ENCODE results near the gene ARHGAP44. TPM values are rescaled to one million over a fixed set of nuclear protein-coding genes. Genes with fewer than 3 reads are reported as not detected.

The ARHGAP44 gene
- total and polyA plus RNA-seq, 7 experiments from 2014 or later, result 0.09 TPM; not detected in 5

DNA sequence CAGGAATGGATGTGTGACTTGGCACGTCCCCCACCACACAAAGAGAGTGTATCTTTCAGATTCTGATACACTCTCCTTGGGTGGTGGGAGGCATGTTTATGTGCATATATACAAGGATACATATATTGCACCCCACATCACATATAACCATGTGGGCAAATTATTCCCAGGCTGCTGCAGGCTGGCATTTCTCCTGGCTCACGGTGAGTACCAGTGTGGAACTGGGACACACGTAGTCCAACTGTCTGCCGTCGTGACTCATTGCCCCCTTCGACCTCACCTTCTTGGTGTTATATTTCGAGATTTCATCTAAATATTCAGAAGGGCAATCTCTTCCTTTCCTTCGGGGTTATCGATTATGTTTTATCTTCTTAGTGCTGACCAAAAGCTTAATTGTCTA is 24.4 kb downstream of the ARHGAP44 start:
- Histone ChIP-seq H3K27ac (ENCODE audit: low read depth, low read length) (no peak overlapping the region), H3K4me1 (ENCODE audit: control insufficient read depth in 2 of 2, insufficient read depth in 2 of 2, low read length in 2 of 2) (no peaks in the 10 kb centered on the region), H3K9me3 (ENCODE audit: control insufficient read depth in 2 of 3, low read length in 3 of 3) (peaks cover 0 to 4% (median 0%) of the 10 kb centered on the region in 3 experiments), H3K4me3 (ENCODE audit: low read length) (no peak overlapping the region), H3K36me3 (ENCODE audit: control insufficient read depth in 2 of 3, insufficient read depth in 3 of 3, low read length in 3 of 3) (no peaks in the 10 kb centered on the region), H3K27me3 (ENCODE audit: control insufficient read depth in 2 of 2, insufficient read depth in 2 of 2, low read length in 2 of 2) (no peaks in the 10 kb centered on the region)
- intact Hi-C loops (cut with micrococcal nuclease), result no loop called here
- Mint-ChIP-seq H3K4me1 (no peaks in the 10 kb centered on the region), H3K9me3 (peaks cover 4 to 45% (median 16%) of the 10 kb centered on the region in 11 donors), H3K27me3 (peaks cover 0 to 3% (median 0%) of the 10 kb centered on the region in 5 donors), H3K36me3 (peaks cover 0 to 5% (median 0%) of the 10 kb centered on the region in 5 donors), H3K27ac (no peak overlapping the region), H3K4me3 (no peak overlapping the region)
- POLR2A ChIA-PET, result no interaction called here
- ATAC-seq (no peak), DNase-seq (no peak)
- CTCF ChIA-PET, result no interaction called here

DNA sequence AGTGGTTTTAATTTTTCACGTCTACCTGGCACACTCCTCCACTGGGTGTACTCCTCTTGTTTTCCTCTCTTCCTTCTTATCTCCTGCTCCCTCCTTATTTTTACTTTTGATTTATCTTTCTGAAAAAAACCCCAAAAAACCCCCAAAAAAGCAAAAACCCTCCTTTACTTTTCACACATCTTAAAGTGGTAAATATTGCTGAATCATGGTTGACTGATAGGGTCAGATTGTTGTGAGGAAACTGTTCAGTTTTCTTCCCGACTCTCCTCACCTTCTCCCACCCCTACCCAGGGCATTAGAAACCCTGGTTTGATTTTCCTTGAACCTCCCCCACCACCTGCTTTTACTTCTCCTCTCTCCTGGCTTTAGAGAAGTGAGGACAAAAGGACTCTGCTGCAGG is 25.4 kb downstream of the ARHGAP44 start:
- no peak overlapping the region for H3K4me3 Mint-ChIP-seq
- H3K36me3 Mint-ChIP-seq, result no peaks in the 10 kb centered on the region
- Histone ChIP-seq H3K4me1 (ENCODE audit: control insufficient read depth in 2 of 2, insufficient read depth in 2 of 2, low read length in 2 of 2) (no peaks in the 10 kb centered on the region), H3K9me3 (ENCODE audit: control insufficient read depth in 2 of 3, low read length in 3 of 3) (peaks cover 0 to 2% (median 0%) of the 10 kb centered on the region in 3 experiments), H3K27ac (ENCODE audit: low read depth, low read length) (no peak overlapping the region), H3K27me3 (ENCODE audit: control insufficient read depth in 2 of 2, insufficient read depth in 2 of 2, low read length in 2 of 2) (no peaks in the 10 kb centered on the region), H3K36me3 (ENCODE audit: control insufficient read depth in 2 of 3, insufficient read depth in 3 of 3, low read length in 3 of 3) (no peaks in the 10 kb centered on the region), H3K4me3 (ENCODE audit: low read length) (no peak overlapping the region)
- intact Hi-C loops (cut with micrococcal nuclease), result no loop called here
- H3K27ac Mint-ChIP-seq, result no peak overlapping the region
- H3K4me1 Mint-ChIP-seq, result no peaks in the 10 kb centered on the region
- H3K27me3 Mint-ChIP-seq, result peaks cover 0 to 3% (median 0%) of the 10 kb centered on the region in 5 donors
- peaks cover 3 to 35% (median 10%) of the 10 kb centered on the region in 11 donors for H3K9me3 Mint-ChIP-seq
- no peak for ATAC-seq
- no peak for DNase-seq
- CTCF ChIA-PET, result no interaction called here
- POLR2A ChIA-PET, result no interaction called here

DNA sequence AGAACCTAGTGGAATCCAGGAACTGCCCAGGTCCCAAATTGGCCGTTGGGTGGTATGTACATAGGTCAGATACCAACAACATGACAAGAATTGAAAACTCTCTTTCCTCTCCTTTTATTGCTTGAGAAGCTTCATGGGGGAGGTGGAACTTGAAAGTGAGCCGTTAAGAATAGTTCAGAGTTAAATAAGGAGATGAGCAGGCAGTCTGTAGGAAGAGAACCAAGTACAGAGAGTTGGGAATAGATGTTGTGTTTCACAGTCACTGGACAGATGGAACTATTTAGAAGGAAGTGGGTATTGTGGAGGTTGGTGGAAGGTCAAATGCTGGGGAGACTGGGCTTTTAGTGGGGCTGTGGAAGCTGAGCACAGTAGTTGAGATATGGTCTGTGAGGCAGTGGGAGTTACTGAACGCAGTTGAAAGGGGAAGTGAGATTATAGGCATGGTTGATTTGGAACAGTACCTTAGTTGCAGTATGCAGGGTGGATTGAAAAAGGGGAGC is 26.4 kb downstream of the ARHGAP44 start:
- ChIA-PET CTCF (no interaction called here), POLR2A (no interaction called here)
- ATAC-seq (no peak), DNase-seq (no peak)
- intact Hi-C loops (cut with micrococcal nuclease), result no loop called here
- Histone ChIP-seq H3K4me1 (ENCODE audit: control insufficient read depth in 2 of 2, insufficient read depth in 2 of 2, low read length in 2 of 2) (no peaks in the 10 kb centered on the region), H3K27me3 (ENCODE audit: control insufficient read depth in 2 of 2, insufficient read depth in 2 of 2, low read length in 2 of 2) (no peaks in the 10 kb centered on the region), H3K27ac (ENCODE audit: low read depth, low read length) (no peak overlapping the region), H3K9me3 (ENCODE audit: control insufficient read depth in 2 of 3, low read length in 3 of 3) (no peaks in the 10 kb centered on the region), H3K36me3 (ENCODE audit: control insufficient read depth in 2 of 3, insufficient read depth in 3 of 3, low read length in 3 of 3) (no peaks in the 10 kb centered on the region), H3K4me3 (ENCODE audit: low read length) (no peak overlapping the region)
- H3K27me3 Mint-ChIP-seq, result peaks cover 0 to 3% (median 0%) of the 10 kb centered on the region in 5 donors
- H3K4me1 Mint-ChIP-seq, result no peaks in the 10 kb centered on the region
- H3K36me3 Mint-ChIP-seq, result no peaks in the 10 kb centered on the region
- no peak overlapping the region for H3K4me3 Mint-ChIP-seq
- H3K27ac Mint-ChIP-seq, result no peak overlapping the region
- peaks cover 2 to 29% (median 11%) of the 10 kb centered on the region in 11 donors for H3K9me3 Mint-ChIP-seq

DNA sequence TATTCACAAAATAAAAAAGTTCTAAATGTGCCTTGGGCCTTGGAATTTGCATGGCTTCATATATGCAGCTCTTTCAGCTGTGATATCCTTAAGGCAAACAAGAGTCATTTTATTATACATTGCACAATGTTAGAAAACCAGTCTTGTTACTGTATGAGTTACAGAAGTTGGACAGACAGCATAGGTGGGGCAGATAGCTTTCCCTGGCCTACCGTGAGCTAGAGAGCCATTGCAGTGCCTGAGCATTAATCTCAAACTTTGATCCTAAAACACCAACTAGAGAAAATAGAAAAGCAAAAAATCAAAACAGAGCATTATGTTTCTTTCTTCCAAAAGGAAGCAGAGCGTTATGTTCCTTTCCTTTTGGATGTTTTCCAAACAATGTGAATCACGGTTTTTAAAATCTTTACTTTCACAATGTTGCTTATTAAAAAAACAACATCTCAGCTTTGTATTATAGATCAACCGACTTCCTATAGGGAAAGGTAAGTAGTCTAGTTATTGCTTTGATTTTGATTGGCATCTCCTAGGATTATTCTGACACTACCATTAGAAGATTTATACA is 32.2 kb downstream of the ARHGAP44 start:
- Histone ChIP-seq H3K9me3 (ENCODE audit: control insufficient read depth in 2 of 3, low read length in 3 of 3) (no peaks in the 10 kb centered on the region), H3K4me3 (ENCODE audit: low read length) (no peak overlapping the region), H3K27me3 (ENCODE audit: control insufficient read depth in 2 of 2, insufficient read depth in 2 of 2, low read length in 2 of 2) (no peaks in the 10 kb centered on the region), H3K4me1 (ENCODE audit: control insufficient read depth in 2 of 2, insufficient read depth in 2 of 2, low read length in 2 of 2) (no peaks in the 10 kb centered on the region), H3K36me3 (ENCODE audit: control insufficient read depth in 2 of 3, insufficient read depth in 3 of 3, low read length in 3 of 3) (no peaks in the 10 kb centered on the region), H3K27ac (ENCODE audit: low read depth, low read length) (no peak overlapping the region)
- H3K4me3 Mint-ChIP-seq, result no peak overlapping the region
- intact Hi-C loops (cut with micrococcal nuclease), result no loop called here
- H3K27ac Mint-ChIP-seq, result no peak overlapping the region
- peaks cover 0 to 3% (median 0%) of the 10 kb centered on the region in 5 donors for H3K27me3 Mint-ChIP-seq
- CTCF ChIA-PET, result no interaction called here
- ATAC-seq, result no peak
- H3K4me1 Mint-ChIP-seq, result no peaks in the 10 kb centered on the region
- DNase-seq, result no peak
- no peaks in the 10 kb centered on the region for H3K36me3 Mint-ChIP-seq
- POLR2A ChIA-PET, result no interaction called here
- peaks cover 0 to 20% (median 5%) of the 10 kb centered on the region in 11 donors for H3K9me3 Mint-ChIP-seq

DNA sequence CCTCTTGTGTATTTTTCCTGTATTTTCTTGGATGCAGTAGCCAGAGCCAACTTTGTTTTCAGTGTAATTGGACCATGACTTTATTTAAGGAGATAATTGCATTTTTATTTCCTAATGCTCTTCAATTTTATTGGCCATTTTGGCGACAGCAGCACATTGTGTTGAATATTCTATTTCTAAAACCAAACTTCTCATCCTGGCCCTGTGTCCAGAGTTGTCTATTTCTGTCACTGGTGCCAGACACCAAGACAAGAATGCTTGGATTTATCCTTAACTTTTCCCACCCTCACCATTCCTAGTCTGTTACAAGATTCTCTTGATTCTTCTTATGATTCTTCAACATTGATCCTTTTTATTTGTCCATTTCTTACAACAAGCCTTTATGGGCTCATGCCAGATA is 37.1 kb downstream of the ARHGAP44 start:
- H3K4me1 Mint-ChIP-seq, result no peaks in the 10 kb centered on the region
- H3K4me3 Mint-ChIP-seq, result no peak overlapping the region
- H3K27ac ChIP-seq (ENCODE audit: low read depth, low read length), result no peak overlapping the region
- H3K36me3 Mint-ChIP-seq, result no peaks in the 10 kb centered on the region
- intact Hi-C loops (cut with micrococcal nuclease), result no loop called here
- H3K9me3 ChIP-seq (ENCODE audit: control insufficient read depth in 2 of 3, low read length in 3 of 3), result peaks cover 0 to 8% (median 0%) of the 10 kb centered on the region in 3 experiments
- H3K27me3 Mint-ChIP-seq, result peaks cover 0 to 4% (median 0%) of the 10 kb centered on the region in 5 donors
- no peak overlapping the region for H3K27ac Mint-ChIP-seq
- no peaks in the 10 kb centered on the region for H3K27me3 ChIP-seq (ENCODE audit: control insufficient read depth in 2 of 2, insufficient read depth in 2 of 2, low read length in 2 of 2)
- DNase-seq (no peak), ATAC-seq (no peak)
- peaks cover 7 to 26% (median 11%) of the 10 kb centered on the region in 11 donors for H3K9me3 Mint-ChIP-seq
- no peaks in the 10 kb centered on the region for H3K4me1 ChIP-seq (ENCODE audit: control insufficient read depth in 2 of 2, insufficient read depth in 2 of 2, low read length in 2 of 2)
- CTCF ChIA-PET, result no interaction called here
- H3K36me3 ChIP-seq (ENCODE audit: control insufficient read depth in 2 of 3, insufficient read depth in 3 of 3, low read length in 3 of 3), result no peaks in the 10 kb centered on the region
- POLR2A ChIA-PET, result no interaction called here
- no peak overlapping the region for H3K4me3 ChIP-seq (ENCODE audit: low read length)

DNA sequence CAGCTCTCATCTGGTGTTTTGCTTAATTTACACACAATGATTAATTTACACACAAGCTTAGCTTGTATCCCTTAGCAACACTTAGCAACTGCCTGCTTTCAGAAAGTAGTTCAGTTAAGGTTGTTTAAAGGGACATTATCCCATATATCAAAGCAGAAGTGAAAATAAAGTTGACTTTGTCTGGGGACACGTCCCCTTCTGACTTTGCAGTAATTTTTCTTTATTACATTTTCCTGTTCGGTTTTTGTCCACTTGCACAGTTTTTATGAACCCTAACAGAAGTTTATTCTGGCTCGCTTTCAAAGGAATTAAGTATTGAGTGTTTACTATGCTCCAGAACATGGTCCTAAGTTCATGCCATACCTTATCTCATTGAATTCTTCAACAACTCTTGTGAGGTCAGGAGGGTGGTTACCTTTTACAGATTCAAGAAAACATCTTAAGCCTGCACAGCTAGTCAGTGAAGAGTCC is 41.5 kb downstream of the ARHGAP44 start:
- intact Hi-C loops (cut with micrococcal nuclease), result no loop called here
- Mint-ChIP-seq H3K4me3 (no peak overlapping the region), H3K27me3 (peaks cover 0 to 4% (median 0%) of the 10 kb centered on the region in 5 donors), H3K4me1 (no peaks in the 10 kb centered on the region), H3K36me3 (peaks cover 0 to 8% (median 0%) of the 10 kb centered on the region in 5 donors), H3K27ac (no peak overlapping the region), H3K9me3 (peaks cover 17 to 59% (median 27%) of the 10 kb centered on the region in 11 donors)
- ATAC-seq, result no peak
- CTCF ChIA-PET, result no interaction called here
- peaks cover 0 to 24% (median 0%) of the 10 kb centered on the region in 3 experiments for H3K9me3 ChIP-seq (ENCODE audit: control insufficient read depth in 2 of 3, low read length in 3 of 3)
- DNase-seq, result no peak
- H3K4me1 ChIP-seq (ENCODE audit: control insufficient read depth in 2 of 2, insufficient read depth in 2 of 2, low read length in 2 of 2), result no peaks in the 10 kb centered on the region
- H3K4me3 ChIP-seq (ENCODE audit: low read length), result no peak overlapping the region
- no peaks in the 10 kb centered on the region for H3K36me3 ChIP-seq (ENCODE audit: control insufficient read depth in 2 of 3, insufficient read depth in 3 of 3, low read length in 3 of 3)
- POLR2A ChIA-PET, result no interaction called here
- H3K27ac ChIP-seq (ENCODE audit: low read depth, low read length), result no peak overlapping the region
- no peaks in the 10 kb centered on the region for H3K27me3 ChIP-seq (ENCODE audit: control insufficient read depth in 2 of 2, insufficient read depth in 2 of 2, low read length in 2 of 2)

DNA sequence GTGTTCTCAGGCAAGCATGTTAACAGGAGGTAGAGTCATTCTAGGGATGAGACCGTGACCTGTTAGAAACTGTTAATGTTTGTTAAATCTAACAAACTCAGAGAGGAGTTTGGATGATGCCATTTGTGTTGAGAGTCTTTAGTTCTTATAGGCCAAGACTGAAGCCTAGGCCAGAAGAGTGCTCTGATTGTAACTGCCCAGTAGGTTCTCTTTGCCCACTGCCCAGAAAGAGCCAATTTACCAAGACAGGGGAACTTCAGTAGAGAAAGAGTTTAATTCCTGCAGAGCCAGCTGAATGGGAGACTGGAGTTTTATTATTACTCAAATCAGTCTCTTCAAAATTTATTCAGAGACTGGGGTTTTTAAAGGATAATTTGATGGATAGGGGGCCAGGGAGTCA is 42.5 kb downstream of the ARHGAP44 start:
- intact Hi-C loops (cut with micrococcal nuclease), result no loop called here
- no peaks in the 10 kb centered on the region for H3K36me3 ChIP-seq (ENCODE audit: control insufficient read depth in 2 of 3, insufficient read depth in 3 of 3, low read length in 3 of 3)
- H3K9me3 Mint-ChIP-seq, result peaks cover 17 to 58% (median 20%) of the 10 kb centered on the region in 11 donors

More for the DNA sequence above, 42.5 kb downstream of the ARHGAP44 start:
- H3K4me1 ChIP-seq (ENCODE audit: control insufficient read depth in 2 of 2, insufficient read depth in 2 of 2, low read length in 2 of 2), result no peaks in the 10 kb centered on the region
- DNase-seq, result no peak
- Mint-ChIP-seq H3K4me1 (no peaks in the 10 kb centered on the region), H3K4me3 (no peak overlapping the region), H3K36me3 (peaks cover 0 to 8% (median 0%) of the 10 kb centered on the region in 5 donors), H3K27me3 (peaks cover 0 to 2% (median 0%) of the 10 kb centered on the region in 5 donors), H3K27ac (no peak overlapping the region)
- H3K9me3 ChIP-seq (ENCODE audit: control insufficient read depth in 2 of 3, low read length in 3 of 3), result peaks cover 0 to 24% (median 0%) of the 10 kb centered on the region in 3 experiments
- no peaks in the 10 kb centered on the region for H3K27me3 ChIP-seq (ENCODE audit: control insufficient read depth in 2 of 2, insufficient read depth in 2 of 2, low read length in 2 of 2)
- no peak overlapping the region for H3K27ac ChIP-seq (ENCODE audit: low read depth, low read length)
- no peak overlapping the region for H3K4me3 ChIP-seq (ENCODE audit: low read length)
- CTCF ChIA-PET, result no interaction called here
- no peak for ATAC-seq
- POLR2A ChIA-PET, result no interaction called here
